NB4 (cell line): ENCODE data around the gene EPHA5.

Source experiments
- DNase-seq: peaks from one replicate; pipeline ENCODE4 v3.0.0; 2010; ENCODE audit warnings: low read depth
- H3K4me3 ChIP-seq: one replicate; pipeline ENCODE4 v1.5.1; 2011; ENCODE audit warnings: mild to moderate bottlenecking, low read depth, low read length, moderate library complexity
- MAX ChIP-seq: IDR thresholded peaks from 2 replicates; pipeline ENCODE4 v1.6.1; 2011; ENCODE audit warnings: low read depth, low read length
- MYC ChIP-seq: IDR thresholded peaks from 2 replicates; pipeline ENCODE4 v1.6.1; 2011; ENCODE audit warnings: low read depth, low read length
- POLR2A ChIP-seq: IDR thresholded peaks from 2 replicates; pipeline ENCODE4 v1.6.1; 2011; ENCODE audit warnings: mild to moderate bottlenecking; ENCODE audit not compliant: insufficient read length; ENCODE audit errors: extremely low read depth
- TF ChIP-seq, protein P1 (sequence below): IDR thresholded peaks from one replicate; pipeline ENCODE4 v1.5.1; 2012; ENCODE audit warnings: low read depth, low read length

The EPHA5 gene

GRCh38 chr4:65502131-65502701 lies 168.1 kb downstream of the EPHA5 start:
- H3K4me3 ChIP-seq: no peak overlapping the region
- DNase-seq: no peak
- TF ChIP-seq POLR2A (no peak), MYC (no peak), MAX (no peak)
- TF ChIP-seq, protein P1, sequence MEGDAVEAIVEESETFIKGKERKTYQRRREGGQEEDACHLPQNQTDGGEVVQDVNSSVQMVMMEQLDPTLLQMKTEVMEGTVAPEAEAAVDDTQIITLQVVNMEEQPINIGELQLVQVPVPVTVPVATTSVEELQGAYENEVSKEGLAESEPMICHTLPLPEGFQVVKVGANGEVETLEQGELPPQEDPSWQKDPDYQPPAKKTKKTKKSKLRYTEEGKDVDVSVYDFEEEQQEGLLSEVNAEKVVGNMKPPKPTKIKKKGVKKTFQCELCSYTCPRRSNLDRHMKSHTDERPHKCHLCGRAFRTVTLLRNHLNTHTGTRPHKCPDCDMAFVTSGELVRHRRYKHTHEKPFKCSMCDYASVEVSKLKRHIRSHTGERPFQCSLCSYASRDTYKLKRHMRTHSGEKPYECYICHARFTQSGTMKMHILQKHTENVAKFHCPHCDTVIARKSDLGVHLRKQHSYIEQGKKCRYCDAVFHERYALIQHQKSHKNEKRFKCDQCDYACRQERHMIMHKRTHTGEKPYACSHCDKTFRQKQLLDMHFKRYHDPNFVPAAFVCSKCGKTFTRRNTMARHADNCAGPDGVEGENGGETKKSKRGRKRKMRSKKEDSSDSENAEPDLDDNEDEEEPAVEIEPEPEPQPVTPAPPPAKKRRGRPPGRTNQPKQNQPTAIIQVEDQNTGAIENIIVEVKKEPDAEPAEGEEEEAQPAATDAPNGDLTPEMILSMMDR: no peak

DNA sequence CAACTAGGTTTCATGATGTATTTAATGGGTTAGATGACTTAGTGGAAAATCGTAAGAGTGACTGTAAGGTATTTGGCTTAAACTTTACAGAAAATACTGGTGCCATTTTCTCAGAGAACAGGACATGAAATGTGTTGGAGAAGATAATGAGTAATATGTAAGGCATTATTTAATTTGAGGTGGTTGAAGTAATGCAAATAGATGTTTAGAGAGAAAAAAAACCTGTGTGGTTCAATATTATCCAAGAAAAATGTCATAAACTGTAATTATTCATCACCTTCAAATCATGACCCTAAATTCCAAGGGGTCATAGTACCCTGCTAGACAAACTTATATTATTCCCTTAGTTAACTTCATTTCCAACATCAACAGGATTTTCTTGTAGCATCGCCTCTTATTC lies 171.7 kb downstream of the EPHA5 start:
- DNase-seq: no peak
- H3K4me3 ChIP-seq: no peak overlapping the region
- TF ChIP-seq POLR2A (no peak), MAX (no peak), MYC (no peak)
- TF ChIP-seq, protein P1: no peak

DNA sequence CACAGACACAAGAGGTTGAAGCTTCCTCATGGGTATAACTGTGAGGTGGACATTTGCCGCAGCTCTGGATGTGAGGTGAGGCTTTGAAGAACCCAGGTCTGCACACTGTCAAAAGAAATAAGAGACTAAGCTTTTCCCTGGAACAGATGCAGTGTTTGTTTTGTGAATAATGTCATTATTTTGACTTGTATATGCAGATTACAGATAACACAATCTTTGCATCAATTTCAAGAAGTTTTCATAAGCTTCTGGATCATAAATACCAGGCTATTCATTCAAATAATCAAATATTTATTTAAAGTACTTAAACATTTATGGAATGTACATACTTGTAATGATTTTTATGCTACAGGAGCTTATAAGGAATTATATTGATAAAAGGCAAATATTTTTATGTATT lies 174.8 kb downstream of the EPHA5 start:
- no peak overlapping the region for H3K4me3 ChIP-seq
- TF ChIP-seq MAX: no peak
- TF ChIP-seq POLR2A: no peak
- TF ChIP-seq MYC: no peak
- TF ChIP-seq, protein P1: no peak
- no peak for DNase-seq

GRCh38 chr4:65482410-65482809 lies 187.9 kb downstream of the EPHA5 start:
- no peak for TF ChIP-seq MAX
- TF ChIP-seq POLR2A: no peak
- TF ChIP-seq, protein P1: no peak
- TF ChIP-seq MYC: no peak
- no peak for DNase-seq
- H3K4me3 ChIP-seq: no peak overlapping the region

GRCh38 chr4:65472531-65472930 lies 197.8 kb downstream of the EPHA5 start:
- no peak overlapping the region for H3K4me3 ChIP-seq
- DNase-seq: no peak
- TF ChIP-seq POLR2A (no peak), MYC (no peak), MAX (no peak)
- TF ChIP-seq, protein P1: no peak
